ENCODE data around the gene HRH3. TPM values are rescaled to one million over a fixed set of nuclear protein-coding genes. Genes with fewer than 3 reads are reported as not detected.
A peak's percentile ranks its signal among the peaks of the same experiment; 100 is the strongest.

HRH3 gene
- total RNA-seq, 1 donor from 2014 or later, result 0.52 TPM

- Histone ChIP-seq H3K9ac (ENCODE audit: low read depth in 1 of 3, low read length in 3 of 3) (no peak overlapping the region), H3K27me3 (ENCODE audit: control insufficient read depth in 3 of 3, insufficient read depth in 3 of 3, low read length in 3 of 3) (no peaks in the 10 kb centered on the region), H3K4me3 (ENCODE audit: low read length in 3 of 3) (no peak overlapping the region), H3K27ac (ENCODE audit: low read depth, low read length) (no peak overlapping the region), H3K4me1 (ENCODE audit: control insufficient read depth in 3 of 3, insufficient read depth in 3 of 3, low read length in 3 of 3) (peaks cover 0 to 3% (median 3%) of the 10 kb centered on the region in 3 donors), H3K9me3 (ENCODE audit: control insufficient read depth in 3 of 3, low read length in 3 of 3) (no peaks in the 10 kb centered on the region), H3K36me3 (ENCODE audit: control insufficient read depth in 3 of 3, insufficient read depth in 3 of 3, low read length in 3 of 3) (peaks cover 32 to 45% (median 42%) of the 10 kb centered on the region in 3 donors)
These were observed 24.3 kb downstream of the HRH3 start for GRCh38 chr20:62195736-62196135.

- no peaks in the 10 kb centered on the region for H3K27me3 ChIP-seq (ENCODE audit: control insufficient read depth in 3 of 3, insufficient read depth in 3 of 3, low read length in 3 of 3)
- H3K4me3 ChIP-seq (ENCODE audit: low read length in 3 of 3), result no peak overlapping the region
- H3K9me3 ChIP-seq (ENCODE audit: control insufficient read depth in 3 of 3, low read length in 3 of 3), result no peaks in the 10 kb centered on the region
- H3K27ac ChIP-seq (ENCODE audit: low read depth, low read length), result no peak overlapping the region
- H3K4me1 ChIP-seq (ENCODE audit: control insufficient read depth in 3 of 3, insufficient read depth in 3 of 3, low read length in 3 of 3), result peaks cover 0 to 3% (median 3%) of the 10 kb centered on the region in 3 donors
- H3K36me3 ChIP-seq (ENCODE audit: control insufficient read depth in 3 of 3, insufficient read depth in 3 of 3, low read length in 3 of 3), result peaks cover 29 to 41% (median 38%) of the 10 kb centered on the region in 3 donors
- H3K9ac ChIP-seq (ENCODE audit: low read depth in 1 of 3, low read length in 3 of 3), result no peak overlapping the region
These were observed 25.0 kb downstream of the HRH3 start for GRCh38 chr20:62195075-62195405.

- Histone ChIP-seq H3K27ac (ENCODE audit: low read depth, low read length) (no peak overlapping the region), H3K27me3 (ENCODE audit: control insufficient read depth in 3 of 3, insufficient read depth in 3 of 3, low read length in 3 of 3) (no peaks in the 10 kb centered on the region), H3K36me3 (ENCODE audit: control insufficient read depth in 3 of 3, insufficient read depth in 3 of 3, low read length in 3 of 3) (peaks cover 20 to 37% (median 33%) of the 10 kb centered on the region in 3 donors), H3K9me3 (ENCODE audit: control insufficient read depth in 3 of 3, low read length in 3 of 3) (no peaks in the 10 kb centered on the region), H3K4me3 (ENCODE audit: low read length in 3 of 3) (no peak overlapping the region), H3K4me1 (ENCODE audit: control insufficient read depth in 3 of 3, insufficient read depth in 3 of 3, low read length in 3 of 3) (peaks cover 0 to 3% (median 3%) of the 10 kb centered on the region in 3 donors), H3K9ac (ENCODE audit: low read depth in 1 of 3, low read length in 3 of 3) (no peak overlapping the region)
These were observed 26.7 kb downstream of the HRH3 start for GRCh38 chr20:62193079-62194025.

- Histone ChIP-seq H3K36me3 (ENCODE audit: control insufficient read depth in 3 of 3, insufficient read depth in 3 of 3, low read length in 3 of 3) (peaks cover 13 to 30% (median 26%) of the 10 kb centered on the region in 3 donors), H3K4me3 (ENCODE audit: low read length in 3 of 3) (no peak overlapping the region), H3K4me1 (ENCODE audit: control insufficient read depth in 3 of 3, insufficient read depth in 3 of 3, low read length in 3 of 3) (peaks cover 0 to 4% (median 3%) of the 10 kb centered on the region in 3 donors), H3K9me3 (ENCODE audit: control insufficient read depth in 3 of 3, low read length in 3 of 3) (no peaks in the 10 kb centered on the region), H3K27ac (ENCODE audit: low read depth, low read length) (no peak overlapping the region), H3K9ac (ENCODE audit: low read depth in 1 of 3, low read length in 3 of 3) (peak overlapping the region in 1 of 3 donors; percentile 16), H3K27me3 (ENCODE audit: control insufficient read depth in 3 of 3, insufficient read depth in 3 of 3, low read length in 3 of 3) (no peaks in the 10 kb centered on the region)
These were observed 27.4 kb downstream of the HRH3 start for GRCh38 chr20:62192635-62193034.

GRCh38 chr20:62191781-62192559 is 28.1 kb downstream of the HRH3 start:
- Histone ChIP-seq H3K27ac (ENCODE audit: low read depth, low read length) (no peak overlapping the region), H3K9ac (ENCODE audit: low read depth in 1 of 3, low read length in 3 of 3) (peak overlapping the region in 1 of 3 donors; percentile 16), H3K36me3 (ENCODE audit: control insufficient read depth in 3 of 3, insufficient read depth in 3 of 3, low read length in 3 of 3) (peaks cover 11 to 26% (median 20%) of the 10 kb centered on the region in 3 donors), H3K4me1 (ENCODE audit: control insufficient read depth in 3 of 3, insufficient read depth in 3 of 3, low read length in 3 of 3) (peaks cover 0 to 8% (median 3%) of the 10 kb centered on the region in 3 donors), H3K27me3 (ENCODE audit: control insufficient read depth in 3 of 3, insufficient read depth in 3 of 3, low read length in 3 of 3) (no peaks in the 10 kb centered on the region), H3K4me3 (ENCODE audit: low read length in 3 of 3) (no peak overlapping the region), H3K9me3 (ENCODE audit: control insufficient read depth in 3 of 3, low read length in 3 of 3) (no peaks in the 10 kb centered on the region)

- Histone ChIP-seq H3K27me3 (ENCODE audit: control insufficient read depth in 3 of 3, insufficient read depth in 3 of 3, low read length in 3 of 3) (no peaks in the 10 kb centered on the region), H3K9ac (ENCODE audit: low read depth in 1 of 3, low read length in 3 of 3) (no peak overlapping the region), H3K36me3 (ENCODE audit: control insufficient read depth in 3 of 3, insufficient read depth in 3 of 3, low read length in 3 of 3) (peaks cover 10 to 24% (median 20%) of the 10 kb centered on the region in 3 donors), H3K27ac (ENCODE audit: low read depth, low read length) (no peak overlapping the region), H3K9me3 (ENCODE audit: control insufficient read depth in 3 of 3, low read length in 3 of 3) (no peaks in the 10 kb centered on the region), H3K4me3 (ENCODE audit: low read length in 3 of 3) (no peak overlapping the region), H3K4me1 (ENCODE audit: control insufficient read depth in 3 of 3, insufficient read depth in 3 of 3, low read length in 3 of 3) (peaks cover 0 to 8% (median 3%) of the 10 kb centered on the region in 3 donors)
These were observed 29.3 kb downstream of the HRH3 start for GRCh38 chr20:62190639-62191411.

- H3K27me3 ChIP-seq (ENCODE audit: control insufficient read depth in 3 of 3, insufficient read depth in 3 of 3, low read length in 3 of 3), result no peaks in the 10 kb centered on the region
- H3K27ac ChIP-seq (ENCODE audit: low read depth, low read length), result no peak overlapping the region
- peaks cover 15 to 20% (median 18%) of the 10 kb centered on the region in 3 donors for H3K4me1 ChIP-seq (ENCODE audit: control insufficient read depth in 3 of 3, insufficient read depth in 3 of 3, low read length in 3 of 3)
- H3K4me3 ChIP-seq (ENCODE audit: low read length in 3 of 3), result no peak overlapping the region
- H3K36me3 ChIP-seq (ENCODE audit: control insufficient read depth in 3 of 3, insufficient read depth in 3 of 3, low read length in 3 of 3), result peaks cover 4 to 14% (median 12%) of the 10 kb centered on the region in 3 donors
- H3K9ac ChIP-seq (ENCODE audit: low read depth in 1 of 3, low read length in 3 of 3), result no peak overlapping the region
- H3K9me3 ChIP-seq (ENCODE audit: control insufficient read depth in 3 of 3, low read length in 3 of 3), result no peaks in the 10 kb centered on the region
These were observed 32.9 kb downstream of the HRH3 start for GRCh38 chr20:62186887-62187866.

- H3K9ac ChIP-seq (ENCODE audit: low read depth in 1 of 3, low read length in 3 of 3), result no peak overlapping the region
- peaks cover 4 to 12% (median 10%) of the 10 kb centered on the region in 3 donors for H3K36me3 ChIP-seq (ENCODE audit: control insufficient read depth in 3 of 3, insufficient read depth in 3 of 3, low read length in 3 of 3)
- peaks cover 14 to 24% (median 22%) of the 10 kb centered on the region in 3 donors for H3K4me1 ChIP-seq (ENCODE audit: control insufficient read depth in 3 of 3, insufficient read depth in 3 of 3, low read length in 3 of 3)
- no peak overlapping the region for H3K4me3 ChIP-seq (ENCODE audit: low read length in 3 of 3)
- no peaks in the 10 kb centered on the region for H3K27me3 ChIP-seq (ENCODE audit: control insufficient read depth in 3 of 3, insufficient read depth in 3 of 3, low read length in 3 of 3)
- no peak overlapping the region for H3K27ac ChIP-seq (ENCODE audit: low read depth, low read length)
- H3K9me3 ChIP-seq (ENCODE audit: control insufficient read depth in 3 of 3, low read length in 3 of 3), result no peaks in the 10 kb centered on the region
These were observed 34.0 kb downstream of the HRH3 start for GRCh38 chr20:62186096-62186426.

Measured in skeletal muscle tissue (tissue), 4 donors.